HG02678 (cell line): ENCODE results near the gene C5.
"Not testable (repeated sequence)": the region's sequence is repeated elsewhere in the genome, so short reads cannot be mapped to it uniquely, and the experiment has no call there.

Experiments used
- ATAC-seq: cut with Tn5 transposase; IDR thresholded peaks from one replicate; pipeline ENCODE4 v1.9.1; 2021; ENCODE audit warnings: mild to moderate bottlenecking, moderate library complexity; ENCODE audit not compliant: unreplicated experiment

C5 gene

GRCh38 chr9:121053544-121053943 lies 3.5 kb upstream of the C5 start:
- no peak for ATAC-seq

- ATAC-seq = no peak
These were observed 1.5 kb downstream of the C5 start for GRCh38 chr9:121048618-121049017.

- no peak for ATAC-seq
These were observed 1.9 kb downstream of the C5 start for GRCh38 chr9:121048175-121048574.

GRCh38 chr9:121038804-121039203 lies 11.3 kb downstream of the C5 start:
- ATAC-seq = no peak

- ATAC-seq = no peak
These were observed 11.7 kb downstream of the C5 start for GRCh38 chr9:121038362-121038761.

- not testable (repeated sequence) for ATAC-seq
These were observed 14.4 kb downstream of the C5 start for GRCh38 chr9:121035717-121036116.

- ATAC-seq = no peak
These were observed 15.5 kb downstream of the C5 start for GRCh38 chr9:121034529-121034928.

GRCh38 chr9:121029469-121029868 lies 20.6 kb downstream of the C5 start:
- no peak for ATAC-seq

GRCh38 chr9:121028285-121028684 lies 21.8 kb downstream of the C5 start:
- ATAC-seq = not testable (repeated sequence)

- ATAC-seq = no peak
These were observed 23.3 kb downstream of the C5 start for GRCh38 chr9:121026768-121027167.

GRCh38 chr9:121026260-121026691 lies 23.8 kb downstream of the C5 start:
- no peak for ATAC-seq

- ATAC-seq = no peak
These were observed 25.8 kb downstream of the C5 start for GRCh38 chr9:121024237-121024636.

GRCh38 chr9:121023064-121023463 lies 27.0 kb downstream of the C5 start:
- ATAC-seq = no peak

GRCh38 chr9:121021301-121021700 lies 28.8 kb downstream of the C5 start:
- ATAC-seq = no peak

GRCh38 chr9:121019273-121019672 lies 30.8 kb downstream of the C5 start:
- no peak for ATAC-seq

GRCh38 chr9:121013911-121014310 lies 36.2 kb downstream of the C5 start:
- ATAC-seq = no peak

- ATAC-seq = no peak
These were observed 40.4 kb downstream of the C5 start for GRCh38 chr9:121009650-121010049.

GRCh38 chr9:120999317-120999716 lies 50.8 kb downstream of the C5 start:
- no peak for ATAC-seq

GRCh38 chr9:120998111-120998510 lies 52.0 kb downstream of the C5 start:
- ATAC-seq = no peak

- ATAC-seq = no peak
These were observed 52.6 kb downstream of the C5 start for GRCh38 chr9:120997502-120997901.

GRCh38 chr9:120996409-120996808 lies 53.7 kb downstream of the C5 start:
- no peak for ATAC-seq

GRCh38 chr9:120989065-120989464 lies 61.0 kb downstream of the C5 start:
- no peak for ATAC-seq

- no peak for ATAC-seq
These were observed 64.3 kb downstream of the C5 start for GRCh38 chr9:120985819-120986222.
